IMR-90 (cell line): ENCODE measurements around the gene KCNK5. TPM values are rescaled to one million over a fixed set of nuclear protein-coding genes. Genes with fewer than 3 reads are reported as not detected.

Experiments used
- ATAC-seq: fragments of 200-7000 bp; cut with Tn5 transposase; 2 replicates; pipeline ENCODE4 v1.9.1; 2020; ENCODE audit warnings: low read depth, mild to moderate bottlenecking, moderate library complexity
- BruUV-seq: library from RNA; stranded (reverse); fragments of 400-500 nt; replicated peaks from 2 replicates; lab custom pipeline; 2021; lab: Mats Ljungman, UMichigan
- CTCF ChIA-PET: fragments of 300-600 bp; formaldehyde crosslinking; extraction: SDS; loops from one replicate; lab custom pipeline; 2021; ENCODE audit warnings: antibody characterized with exemption; lab: Yijun Ruan, JAX
- POLR2A ChIA-PET: fragments of 300-600 bp; sonication (Branson Sonifier 250); formaldehyde crosslinking; loops from one replicate; lab custom pipeline; 2022; ENCODE audit warnings: antibody characterized with exemption; ENCODE audit not compliant: unreplicated experiment; lab: Charles Lee
- DNase-seq: peaks from one replicate; pipeline ENCODE4 v3.0.0; 2013
- H2AFZ ChIP-seq: replicated peaks from 2 replicates; pipeline ENCODE3; 2013; ENCODE audit warnings: low read length, mild to moderate bottlenecking; ENCODE audit not compliant: poor library complexity
- H2AK5ac ChIP-seq: 2 replicates; pipeline ENCODE4 v1.6.1; 2013; ENCODE audit warnings: low read depth, low read length, inconsistent platforms
- H2AK9ac ChIP-seq: replicated peaks from 2 replicates; pipeline ENCODE3; 2013; ENCODE audit warnings: mild to moderate bottlenecking, low read depth, low read length, moderate library complexity; ENCODE audit not compliant: poor library complexity
- H2BK120ac ChIP-seq: 2 replicates; pipeline ENCODE4 v1.6.1; 2013; ENCODE audit warnings: low read depth, low read length, inconsistent platforms
- H2BK15ac ChIP-seq: 3 replicates; pipeline ENCODE4 v1.6.1; 2013; ENCODE audit warnings: low read depth, low read length, inconsistent platforms
- H2BK20ac ChIP-seq: 2 replicates; pipeline ENCODE4 v1.6.1; 2013; ENCODE audit warnings: low read depth, mild to moderate bottlenecking, inconsistent platforms, low read length, moderate library complexity
- H2BK5ac ChIP-seq: 2 replicates; pipeline ENCODE4 v1.6.1; 2013; ENCODE audit warnings: mild to moderate bottlenecking, low read depth, low read length, inconsistent platforms; ENCODE audit not compliant: poor library complexity, severe bottlenecking
- H3K14ac ChIP-seq: replicated peaks from 2 replicates; pipeline ENCODE4 v1.6.1; 2013; ENCODE audit warnings: low read depth, low read length, inconsistent platforms
- H3K18ac ChIP-seq: 2 replicates; pipeline ENCODE4 v1.6.1; 2013; ENCODE audit warnings: low read depth, low read length, control low read depth
- H3K23ac ChIP-seq: 2 replicates; pipeline ENCODE4 v1.6.1; 2013; ENCODE audit warnings: low read depth, low read length, inconsistent platforms
- H3K27ac ChIP-seq: 2 replicates; pipeline ENCODE4 v1.5.1; 2013; ENCODE audit warnings: mild to moderate bottlenecking, control low read depth, low read length; ENCODE audit not compliant: insufficient read depth
- H3K27me3 ChIP-seq: 2 replicates; pipeline ENCODE4 v1.6.1; 2013; ENCODE audit warnings: low read length; ENCODE audit not compliant: control insufficient read depth, insufficient read depth
- H3K36me3 ChIP-seq: 2 replicates; pipeline ENCODE4 v1.6.1; 2013; ENCODE audit warnings: low read length, mixed read lengths; ENCODE audit not compliant: control insufficient read depth, insufficient read depth
- H3K4ac ChIP-seq: 2 replicates; pipeline ENCODE4 v1.6.1; 2013; ENCODE audit warnings: low read depth, low read length, inconsistent platforms
- H3K4me1 ChIP-seq: 2 replicates; pipeline ENCODE4 v1.6.1; 2013; ENCODE audit warnings: low read length, mixed read lengths; ENCODE audit not compliant: control insufficient read depth, insufficient read depth
- H3K4me2 ChIP-seq: 2 replicates; pipeline ENCODE4 v1.6.1; 2013; ENCODE audit warnings: low read depth, mild to moderate bottlenecking, control low read depth, low read length, moderate library complexity
- H3K4me3 ChIP-seq: 2 replicates; pipeline ENCODE4 v1.5.1; 2013; ENCODE audit warnings: low read depth, mild to moderate bottlenecking, control low read depth, low read length, moderate library complexity; ENCODE audit not compliant: insufficient read depth
- H3K56ac ChIP-seq: 2 replicates; pipeline ENCODE4 v1.6.1; 2013; ENCODE audit warnings: low read length, inconsistent platforms; ENCODE audit not compliant: insufficient read depth; ENCODE audit errors: extremely low read depth
- H3K79me1 ChIP-seq, 2 experiments: 2 replicates each; pipeline ENCODE4 v1.6.1; 2013; ENCODE audit warnings: low read length in 2 of 2, inconsistent platforms in 1 of 2, low read depth in 1 of 2
- H3K9ac ChIP-seq: 2 replicates; pipeline ENCODE4 v1.6.1; 2013; ENCODE audit warnings: low read depth, low read length, control low read depth
- H3K9me1 ChIP-seq: 2 replicates; pipeline ENCODE4 v1.6.1; 2013; ENCODE audit warnings: low read length, inconsistent platforms; ENCODE audit not compliant: insufficient read depth
- H3K9me3 ChIP-seq: 2 replicates; pipeline ENCODE4 v1.6.1; 2013; ENCODE audit warnings: low read length; ENCODE audit not compliant: control insufficient read depth, insufficient read depth
- H4K20me1 ChIP-seq: 2 replicates; pipeline ENCODE4 v1.6.1; 2013; ENCODE audit warnings: low read length, inconsistent platforms; ENCODE audit not compliant: insufficient read depth
- H4K5ac ChIP-seq: 2 replicates; pipeline ENCODE4 v1.6.1; 2013; ENCODE audit warnings: mild to moderate bottlenecking, low read depth, low read length, control low read depth
- H4K8ac ChIP-seq, 2 experiments: 2 replicates each; pipeline ENCODE4 v1.6.1; 2013; ENCODE audit warnings: low read depth in 2 of 2, low read length in 2 of 2, control low read depth in 1 of 2, inconsistent platforms in 1 of 2
- H4K91ac ChIP-seq: 2 replicates; pipeline ENCODE4 v1.6.1; 2013; ENCODE audit warnings: low read depth, low read length, inconsistent platforms; ENCODE audit not compliant: insufficient read depth
- BHLHE40 ChIP-seq: fragments of 150-350 bp; IDR thresholded peaks from 2 replicates; pipeline ENCODE4 v1.6.1; 2016; ENCODE audit warnings: mild to moderate bottlenecking, low read depth, low read length
- CEBPB ChIP-seq: IDR thresholded peaks from 2 replicates; pipeline ENCODE4 v1.6.1; 2012; ENCODE audit warnings: low read depth, low read length, improper control_type of control experiment
- CHD1 ChIP-seq: IDR thresholded peaks from 2 replicates; pipeline ENCODE4 v1.6.1; 2012; ENCODE audit warnings: low read depth, low read length, improper control_type of control experiment
- FOS ChIP-seq: fragments of 150-350 bp; IDR thresholded peaks from 2 replicates; pipeline ENCODE4 v1.6.1; 2016; ENCODE audit warnings: low read depth, low read length
- MAFK ChIP-seq: IDR thresholded peaks from 2 replicates; pipeline ENCODE4 v1.6.1; 2012; ENCODE audit warnings: low read depth, low read length, improper control_type of control experiment
- MAZ ChIP-seq: IDR thresholded peaks from 2 replicates; pipeline ENCODE4 v1.6.1; 2012; ENCODE audit warnings: low read depth, mild to moderate bottlenecking, low read length, improper control_type of control experiment, moderate library complexity, borderline replicate concordance
- NFE2L2 ChIP-seq: fragments of 150-350 bp; IDR thresholded peaks from 2 replicates; pipeline ENCODE4 v1.6.1; 2016; ENCODE audit warnings: low read depth, mild to moderate bottlenecking, low read length
- POLR2A ChIP-seq: IDR thresholded peaks from 2 replicates; pipeline ENCODE4 v1.6.1; 2012; ENCODE audit warnings: mild to moderate bottlenecking, low read depth, low read length
- RAD21 ChIP-seq: IDR thresholded peaks from 2 replicates; pipeline ENCODE4 v1.6.1; 2012; ENCODE audit warnings: low read length, improper control_type of control experiment
- RCOR1 ChIP-seq: IDR thresholded peaks from 2 replicates; pipeline ENCODE4 v1.6.1; 2012; ENCODE audit warnings: mild to moderate bottlenecking, low read length, improper control_type of control experiment; ENCODE audit not compliant: insufficient replicate concordance
- RFX5 ChIP-seq: IDR thresholded peaks from 2 replicates; pipeline ENCODE4 v1.8.0; 2012; ENCODE audit warnings: low read depth, mild to moderate bottlenecking, low read length, moderate library complexity
- SMC3 ChIP-seq: fragments of 150-350 bp; IDR thresholded peaks from 2 replicates; pipeline ENCODE4 v1.6.1; 2016; ENCODE audit warnings: low read depth, mild to moderate bottlenecking, antibody characterized with exemption, low read length, moderate library complexity
- WGBS, 2 experiments: methylation state at CpG; one replicate each; pipeline versions ENCODE4 v1.1.5 to v1.1.7; 2013; ENCODE audit warnings: missing lambda C conversion rate in 2 of 2; ENCODE audit not compliant: insufficient read length in 1 of 2; ENCODE audit errors: extremely low coverage in 2 of 2; 5-methylcytosine and 5-hydroxymethylcytosine counted together
- dilution Hi-C: fragments of 300-500 bp; cut with HindIII; formaldehyde crosslinking; loops from one replicate; pipeline ENCODE4 v1.14.3; 2018; ENCODE audit warnings: low sequenced_read_pairs; ENCODE audit not compliant: unreplicated experiment
- in situ Hi-C: fragments of 300-500 bp; cut with MboI; formaldehyde crosslinking; loops from 3 replicates; pipeline ENCODE4 v1.14.3; 2019; ENCODE audit warnings: low sequenced_read_pairs, inconsistent platforms, mixed read lengths
- intact Hi-C: fragments of 100-400 bp; cut with micrococcal nuclease; formaldehyde crosslinking; loops from 2 replicates; pipeline ENCODE4 v1.10.0; 2022
- polyA plus RNA-seq, 3 experiments: library from polyadenylated mRNA; depleted of rRNA; stranded (reverse); fragments of >200 nt; gene quantifications; 2 replicates each; pipeline ENCODE4 v1.2.3, GENCODE V29; 2012; ENCODE audit warnings: low replicate concordance in 1 of 3
- total RNA-seq: library from RNA; depleted of rRNA; stranded (reverse); fragments of >200 nt; gene quantifications from 2 replicates; pipeline ENCODE4 v1.2.3, GENCODE V29; 2012
- TF ChIP-seq, protein P1 (sequence below): fragments of 150-350 bp; IDR thresholded peaks from 2 replicates; pipeline ENCODE4 v1.6.1; 2017; ENCODE audit warnings: mild to moderate bottlenecking, antibody characterized with exemption, low read length, low read depth
- TF ChIP-seq, protein P2 (sequence below): conservative IDR thresholded peaks from 2 replicates; pipeline ENCODE4 v1.5.1; 2012; ENCODE audit warnings: mild to moderate bottlenecking, low read depth, low read length, improper control_type of control experiment

Gene KCNK5
- total and polyA plus RNA-seq, 2 of the 4 experiments (the other 2 are of a cell fraction): not detected

DNA sequence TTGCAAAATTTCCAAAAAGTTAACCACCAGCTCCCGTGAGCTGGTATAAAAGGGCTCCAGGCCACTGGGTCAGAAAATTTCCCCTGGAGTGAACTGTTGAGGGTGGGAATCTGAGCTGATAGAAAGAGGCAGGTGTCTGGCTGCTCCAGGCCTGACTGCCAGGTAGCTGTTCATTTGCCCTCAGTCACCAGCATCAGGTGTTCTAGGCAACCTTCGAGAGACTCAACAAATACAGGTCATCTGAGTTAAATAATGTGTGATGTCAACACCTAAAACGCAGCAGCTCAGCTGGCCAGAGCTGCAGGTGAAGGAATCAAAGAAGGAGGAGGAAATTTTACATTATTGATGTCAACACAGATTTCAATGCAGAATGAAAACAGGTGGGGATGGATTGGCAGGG lies 46.7 kb downstream of the KCNK5 start:
- ChIA-PET CTCF (interaction anchor here (0.5 kb wide), 1 partner anchor 1124 kb away, joined by 3 read pairs; no protein-coding TSS in a partner anchor), POLR2A (no interaction called here)
- no CpG with 5 or more reads among the region's 3 CpGs for WGBS, 2 experiments
- Histone ChIP-seq H3K9me3 (no peaks in the 10 kb centered on the region), H3K56ac (no peak overlapping the region), H3K23ac (no peak overlapping the region), H2AK5ac (no peak overlapping the region), H2BK5ac (no peak overlapping the region), H3K18ac (no peak overlapping the region), H3K27ac (no peak overlapping the region), H2BK120ac (no peak overlapping the region), H3K4me3 (no peak overlapping the region), H4K5ac (no peak overlapping the region), H2AK9ac (no peak overlapping the region), H4K8ac (no peak overlapping the region), H3K4me2 (no peak overlapping the region), H3K27me3 (no peaks in the 10 kb centered on the region), H4K20me1 (no peaks in the 10 kb centered on the region), H3K9me1 (no peaks in the 10 kb centered on the region), H2BK20ac (no peak overlapping the region), H3K79me1 (no peaks in the 10 kb centered on the region), H3K9ac (no peak overlapping the region), H3K36me3 (no peaks in the 10 kb centered on the region), H4K91ac (no peak overlapping the region), H2BK15ac (no peak overlapping the region), H3K14ac (no peak overlapping the region), H3K4ac (no peak overlapping the region), H3K4me1 (no peaks in the 10 kb centered on the region), H2AFZ (no peak overlapping the region)
- dilution Hi-C loops (no loop called here), intact Hi-C loops (no loop called here), in situ Hi-C loops (no loop called here)
- BruUV-seq: no TSS peak
- no peak for DNase-seq
- TF ChIP-seq CHD1 (no peak), SMC3 (no peak), BHLHE40 (no peak), RFX5 (no peak), MAZ (no peak), FOS (no peak), NFE2L2 (no peak), RCOR1 (no peak), CEBPB (no peak), POLR2A (no peak), MAFK (no peak), RAD21 (no peak)
- TF ChIP-seq, protein P1, sequence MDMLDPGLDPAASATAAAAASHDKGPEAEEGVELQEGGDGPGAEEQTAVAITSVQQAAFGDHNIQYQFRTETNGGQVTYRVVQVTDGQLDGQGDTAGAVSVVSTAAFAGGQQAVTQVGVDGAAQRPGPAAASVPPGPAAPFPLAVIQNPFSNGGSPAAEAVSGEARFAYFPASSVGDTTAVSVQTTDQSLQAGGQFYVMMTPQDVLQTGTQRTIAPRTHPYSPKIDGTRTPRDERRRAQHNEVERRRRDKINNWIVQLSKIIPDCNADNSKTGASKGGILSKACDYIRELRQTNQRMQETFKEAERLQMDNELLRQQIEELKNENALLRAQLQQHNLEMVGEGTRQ: no peak
- TF ChIP-seq, protein P2, sequence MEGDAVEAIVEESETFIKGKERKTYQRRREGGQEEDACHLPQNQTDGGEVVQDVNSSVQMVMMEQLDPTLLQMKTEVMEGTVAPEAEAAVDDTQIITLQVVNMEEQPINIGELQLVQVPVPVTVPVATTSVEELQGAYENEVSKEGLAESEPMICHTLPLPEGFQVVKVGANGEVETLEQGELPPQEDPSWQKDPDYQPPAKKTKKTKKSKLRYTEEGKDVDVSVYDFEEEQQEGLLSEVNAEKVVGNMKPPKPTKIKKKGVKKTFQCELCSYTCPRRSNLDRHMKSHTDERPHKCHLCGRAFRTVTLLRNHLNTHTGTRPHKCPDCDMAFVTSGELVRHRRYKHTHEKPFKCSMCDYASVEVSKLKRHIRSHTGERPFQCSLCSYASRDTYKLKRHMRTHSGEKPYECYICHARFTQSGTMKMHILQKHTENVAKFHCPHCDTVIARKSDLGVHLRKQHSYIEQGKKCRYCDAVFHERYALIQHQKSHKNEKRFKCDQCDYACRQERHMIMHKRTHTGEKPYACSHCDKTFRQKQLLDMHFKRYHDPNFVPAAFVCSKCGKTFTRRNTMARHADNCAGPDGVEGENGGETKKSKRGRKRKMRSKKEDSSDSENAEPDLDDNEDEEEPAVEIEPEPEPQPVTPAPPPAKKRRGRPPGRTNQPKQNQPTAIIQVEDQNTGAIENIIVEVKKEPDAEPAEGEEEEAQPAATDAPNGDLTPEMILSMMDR: no peak
- ATAC-seq: no peak
